ENCODE results near the gene KITLG. TPM values are rescaled to one million over a fixed set of nuclear protein-coding genes. Genes with fewer than 3 reads are reported as not detected.

The KITLG gene
- total and polyA plus RNA-seq, 2 experiments from 2014 or later = 4.3 to 30.4 TPM

- Histone ChIP-seq H3K27ac (no peak overlapping the region), H3K4me1 (ENCODE audit: insufficient read depth) (no peaks in the 10 kb centered on the region), H4K20me1 (ENCODE audit: insufficient read depth, poor library complexity, severe bottlenecking) (no peaks in the 10 kb centered on the region), H3K9me3 (ENCODE audit: low read depth) (no peaks in the 10 kb centered on the region), H3K36me3 (replicated peaks; ENCODE audit: insufficient read depth, low read depth) (no peaks in the 10 kb centered on the region), H3K27me3 (no peaks in the 10 kb centered on the region), H3K9me2 (replicated peaks; ENCODE audit: insufficient read depth) (no peaks in the 10 kb centered on the region), H3K4me3 (no peak overlapping the region), H2AFZ (no peak overlapping the region), H3K79me2 (no peaks in the 10 kb centered on the region), H3K4me2 (no peak overlapping the region)
- DNase-seq (ENCODE audit: low spot score) = no peak
- TF ChIP-seq EZH2 (IDR thresholded peaks at IDR 0.05; ENCODE audit: borderline replicate concordance) (no peak), CTCF (IDR thresholded peaks at IDR 0.05; ENCODE audit: poor library complexity) (no peak), EZH2phosphoT487 (IDR thresholded peaks at IDR 0.05; ENCODE audit: low read depth, severe bottlenecking, unreplicated experiment) (no peak)
Observed at GRCh38 chr12:88597365-88597764, 17.1 kb upstream of the KITLG start.

GRCh38 chr12:88595697-88596096 is 15.4 kb upstream of the KITLG start:
- Histone ChIP-seq H3K4me3 (no peak overlapping the region), H2AFZ (no peak overlapping the region), H3K27me3 (no peaks in the 10 kb centered on the region), H3K4me1 (ENCODE audit: insufficient read depth) (no peaks in the 10 kb centered on the region), H3K27ac (no peak overlapping the region), H3K4me2 (no peak overlapping the region), H3K36me3 (replicated peaks; ENCODE audit: insufficient read depth, low read depth) (no peaks in the 10 kb centered on the region), H4K20me1 (ENCODE audit: insufficient read depth, poor library complexity, severe bottlenecking) (no peaks in the 10 kb centered on the region), H3K79me2 (no peaks in the 10 kb centered on the region), H3K9me3 (ENCODE audit: low read depth) (no peaks in the 10 kb centered on the region), H3K9me2 (replicated peaks; ENCODE audit: insufficient read depth) (no peaks in the 10 kb centered on the region)
- DNase-seq (ENCODE audit: low spot score) = no peak
- TF ChIP-seq CTCF (IDR thresholded peaks at IDR 0.05; ENCODE audit: poor library complexity) (no peak), EZH2 (IDR thresholded peaks at IDR 0.05; ENCODE audit: borderline replicate concordance) (no peak), EZH2phosphoT487 (IDR thresholded peaks at IDR 0.05; ENCODE audit: low read depth, severe bottlenecking, unreplicated experiment) (no peak)

GRCh38 chr12:88594780-88595179 is 14.5 kb upstream of the KITLG start:
- Histone ChIP-seq H2AFZ (no peak overlapping the region), H3K4me2 (peak overlapping the region; percentile 31), H3K9me2 (replicated peaks; ENCODE audit: insufficient read depth) (no peaks in the 10 kb centered on the region), H4K20me1 (ENCODE audit: insufficient read depth, poor library complexity, severe bottlenecking) (no peaks in the 10 kb centered on the region), H3K4me3 (no peak overlapping the region), H3K4me1 (ENCODE audit: insufficient read depth) (no peaks in the 10 kb centered on the region), H3K27me3 (no peaks in the 10 kb centered on the region), H3K79me2 (no peaks in the 10 kb centered on the region), H3K9me3 (ENCODE audit: low read depth) (no peaks in the 10 kb centered on the region), H3K36me3 (replicated peaks; ENCODE audit: insufficient read depth, low read depth) (no peaks in the 10 kb centered on the region), H3K27ac (no peak overlapping the region)
- DNase-seq (ENCODE audit: low spot score) = no peak
- WGBS (ENCODE audit: low lambda C conversion rate, missing lambda C conversion rate) = 61% methylated on average over 4 of the region's 4 CpGs
- TF ChIP-seq EZH2phosphoT487 (IDR thresholded peaks at IDR 0.05; ENCODE audit: low read depth, severe bottlenecking, unreplicated experiment) = no peak
- TF ChIP-seq EZH2 (IDR thresholded peaks at IDR 0.05; ENCODE audit: borderline replicate concordance) = no peak
- no peak for TF ChIP-seq CTCF (IDR thresholded peaks at IDR 0.05; ENCODE audit: poor library complexity)

GRCh38 chr12:88591343-88591742 is 11.1 kb upstream of the KITLG start:
- Histone ChIP-seq H3K27ac (no peak overlapping the region), H3K9me3 (ENCODE audit: low read depth) (no peaks in the 10 kb centered on the region), H3K79me2 (no peaks in the 10 kb centered on the region), H3K4me2 (no peak overlapping the region), H3K4me3 (no peak overlapping the region), H3K9me2 (replicated peaks; ENCODE audit: insufficient read depth) (no peaks in the 10 kb centered on the region), H4K20me1 (ENCODE audit: insufficient read depth, poor library complexity, severe bottlenecking) (no peaks in the 10 kb centered on the region), H3K27me3 (no peaks in the 10 kb centered on the region), H3K4me1 (ENCODE audit: insufficient read depth) (no peaks in the 10 kb centered on the region), H3K36me3 (replicated peaks; ENCODE audit: insufficient read depth, low read depth) (no peaks in the 10 kb centered on the region), H2AFZ (no peak overlapping the region)
- no peak for DNase-seq (ENCODE audit: low spot score)
- WGBS (ENCODE audit: low lambda C conversion rate, missing lambda C conversion rate) = 87% methylated on average over 2 of the region's 2 CpGs
- TF ChIP-seq CTCF (IDR thresholded peaks at IDR 0.05; ENCODE audit: poor library complexity) (no peak), EZH2phosphoT487 (IDR thresholded peaks at IDR 0.05; ENCODE audit: low read depth, severe bottlenecking, unreplicated experiment) (no peak), EZH2 (IDR thresholded peaks at IDR 0.05; ENCODE audit: borderline replicate concordance) (no peak)
